Activated naive CD8-positive, alpha-beta T cell treated with anti-CD3 and anti-CD28 coated beads for 36 hours (primary cell): Measurements from ENCODE around the gene HSDL2. TPM values are rescaled to one million over a fixed set of nuclear protein-coding genes. Genes with fewer than 3 reads are reported as not detected.

Experiments
- DNase-seq: peaks from one replicate; pipeline ENCODE4 v3.0.0; 2021
- H3K27ac Mint-ChIP-seq: one replicate; pipeline ENCODE4 v1.8.0; 2022; ENCODE audit warnings: mild to moderate bottlenecking, moderate library complexity, mixed read lengths
- H3K27me3 Mint-ChIP-seq: one replicate; pipeline ENCODE4 v1.8.0; 2022; ENCODE audit warnings: mild to moderate bottlenecking, mixed read lengths
- H3K36me3 Mint-ChIP-seq: one replicate; pipeline ENCODE4 v1.8.0; 2021; ENCODE audit warnings: mild to moderate bottlenecking, mixed read lengths
- H3K4me1 Mint-ChIP-seq: one replicate; pipeline ENCODE4 v1.8.0; 2021; ENCODE audit warnings: mixed read lengths
- H3K4me3 Mint-ChIP-seq: one replicate; pipeline ENCODE4 v1.8.0; 2022; ENCODE audit warnings: mild to moderate bottlenecking, moderate library complexity, mixed read lengths
- H3K9me3 Mint-ChIP-seq: one replicate; pipeline ENCODE4 v1.8.0; 2022; ENCODE audit warnings: mixed read lengths
- total RNA-seq, 2 experiments: library from RNA; stranded (reverse); gene quantifications; one replicate each; pipeline ENCODE4 v1.2.3, GENCODE V29; 2021

Gene HSDL2
- total RNA-seq, result 10 to 100 TPM; 21.4 to 22.3 TPM

GRCh38 chr9:112380102-112380824 lies at the start of gene HSDL2:
TSS of gene HSDL2 (plus strand) at chr9:112380108. CDS start at chr9:112380164, 56 bp downstream.
- no peaks in the 10 kb centered on the region for H3K27me3 Mint-ChIP-seq
- peak within 1 kb of the TSS; percentile 98 for H3K4me3 Mint-ChIP-seq
- DNase-seq, result peak; percentile 48
- peak within 1 kb of the TSS; percentile 99 for H3K27ac Mint-ChIP-seq
- H3K9me3 Mint-ChIP-seq, result no peaks in the 10 kb centered on the region
- peaks cover 29% of the 10 kb centered on the region for H3K4me1 Mint-ChIP-seq
- H3K36me3 Mint-ChIP-seq, result peaks cover 10% of the 10 kb centered on the region

- H3K4me3 Mint-ChIP-seq, result peak overlapping the region; percentile 96
- H3K27ac Mint-ChIP-seq, result peak overlapping the region; percentile 95
- peaks cover 2% of the 10 kb centered on the region for H3K9me3 Mint-ChIP-seq
- H3K36me3 Mint-ChIP-seq, result peaks cover 11% of the 10 kb centered on the region
- H3K27me3 Mint-ChIP-seq, result no peaks in the 10 kb centered on the region
- peaks cover 36% of the 10 kb centered on the region for H3K4me1 Mint-ChIP-seq
- no peak for DNase-seq
These were observed 48.3 kb upstream of the HSDL2 start for GRCh38 chr9:112331674-112331952.

DNA sequence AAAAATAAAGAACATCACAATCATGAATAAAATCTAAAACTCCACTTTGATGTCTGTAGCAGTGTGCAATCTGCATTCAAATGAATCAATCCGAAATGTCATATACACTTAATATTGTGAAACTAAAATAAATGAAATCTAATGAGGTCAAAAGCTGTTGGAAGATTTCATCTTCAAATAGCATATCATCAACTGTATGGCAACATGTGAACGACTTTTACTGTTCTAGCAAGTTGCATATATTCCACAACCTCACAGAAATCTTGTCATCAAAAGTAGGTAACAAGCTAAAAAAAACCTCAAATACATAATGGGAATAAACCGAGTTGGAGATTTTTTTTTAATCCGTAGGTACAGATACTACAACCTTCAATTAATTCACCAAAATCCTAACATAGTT lies 47.7 kb upstream of the HSDL2 start:
- peak overlapping the region; percentile 96 for H3K4me3 Mint-ChIP-seq
- peaks cover 34% of the 10 kb centered on the region for H3K4me1 Mint-ChIP-seq
- peak overlapping the region; percentile 95 for H3K27ac Mint-ChIP-seq
- peaks cover 2% of the 10 kb centered on the region for H3K9me3 Mint-ChIP-seq
- H3K36me3 Mint-ChIP-seq, result peaks cover 11% of the 10 kb centered on the region
- no peaks in the 10 kb centered on the region for H3K27me3 Mint-ChIP-seq
- no peak for DNase-seq

DNA sequence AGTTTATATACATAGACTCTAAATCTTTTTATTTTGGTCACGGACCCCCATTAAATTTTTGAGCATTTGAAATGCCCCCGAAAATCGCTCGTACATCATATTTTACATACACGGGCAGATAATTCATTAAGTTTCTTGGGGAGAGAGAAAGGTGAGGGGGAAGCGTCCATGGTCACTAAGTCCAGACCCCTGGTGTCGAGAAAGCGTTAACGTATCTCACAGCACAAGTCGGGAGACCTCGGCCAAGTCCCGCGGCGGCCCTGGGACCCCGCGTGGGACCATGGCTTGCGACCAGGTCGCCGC lies 47.3 kb upstream of the HSDL2 start:
- Mint-ChIP-seq H3K36me3 (peaks cover 11% of the 10 kb centered on the region), H3K4me3 (peak overlapping the region; percentile 96), H3K27me3 (no peaks in the 10 kb centered on the region), H3K27ac (peak overlapping the region; percentile 95), H3K4me1 (peaks cover 33% of the 10 kb centered on the region), H3K9me3 (peaks cover 2% of the 10 kb centered on the region)
- DNase-seq, result no peak

- Mint-ChIP-seq H3K27me3 (no peaks in the 10 kb centered on the region), H3K27ac (peak within 1 kb of the TSS; percentile 97), H3K4me3 (peak within 1 kb of the TSS; percentile 96), H3K4me1 (peaks cover 28% of the 10 kb centered on the region), H3K36me3 (peaks cover 7% of the 10 kb centered on the region), H3K9me3 (peaks cover 2% of the 10 kb centered on the region)
- peak; percentile 84 for DNase-seq
These were observed 46.8 kb upstream of the HSDL2 start, which contains the start of gene PTBP3 for GRCh38 chr9:112332977-112333638. TSS of gene PTBP3 (minus strand) at chr9:112333619. CDS start at chr9:112297865, 35,754 bp downstream.

- H3K36me3 Mint-ChIP-seq, result no peaks in the 10 kb centered on the region
- peaks cover 22% of the 10 kb centered on the region for H3K4me1 Mint-ChIP-seq
- peak overlapping the region; percentile 97 for H3K27ac Mint-ChIP-seq
- DNase-seq, result peak; percentile 93
- no peaks in the 10 kb centered on the region for H3K9me3 Mint-ChIP-seq
- no peaks in the 10 kb centered on the region for H3K27me3 Mint-ChIP-seq
- H3K4me3 Mint-ChIP-seq, result peak overlapping the region; percentile 91
These were observed 46.1 kb upstream of the HSDL2 start for GRCh38 chr9:112333639-112334431.

DNA sequence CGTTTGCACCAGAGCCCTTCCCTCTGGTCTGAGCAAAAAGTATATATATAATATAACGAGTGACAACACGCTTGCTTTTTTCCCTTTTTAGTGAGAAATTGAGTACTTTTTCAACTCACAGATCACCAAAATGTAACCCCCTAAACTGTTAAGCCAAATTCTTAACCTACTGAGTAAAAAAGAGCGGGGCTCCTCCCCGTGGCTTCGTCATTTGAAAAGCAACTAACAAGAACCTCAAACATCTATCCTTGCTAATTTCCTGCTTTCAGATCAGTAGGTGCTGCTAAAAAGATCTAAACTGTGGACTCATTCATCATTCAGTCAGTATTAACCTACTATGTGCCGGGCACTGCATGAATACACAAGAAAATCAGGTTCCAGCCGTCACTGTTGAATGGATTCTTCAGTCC lies 45.5 kb upstream of the HSDL2 start:
- peak overlapping the region; percentile 97 for H3K27ac Mint-ChIP-seq
- no peaks in the 10 kb centered on the region for H3K9me3 Mint-ChIP-seq
- H3K4me3 Mint-ChIP-seq, result peak overlapping the region; percentile 91
- no peaks in the 10 kb centered on the region for H3K36me3 Mint-ChIP-seq
- no peaks in the 10 kb centered on the region for H3K27me3 Mint-ChIP-seq
- peak; percentile 25 for DNase-seq
- H3K4me1 Mint-ChIP-seq, result peaks cover 22% of the 10 kb centered on the region

- H3K4me1 Mint-ChIP-seq, result peaks cover 9% of the 10 kb centered on the region
- no peaks in the 10 kb centered on the region for H3K36me3 Mint-ChIP-seq
- no peak for DNase-seq
- H3K27ac Mint-ChIP-seq, result no peak overlapping the region
- H3K9me3 Mint-ChIP-seq, result no peaks in the 10 kb centered on the region
- no peak overlapping the region for H3K4me3 Mint-ChIP-seq
- no peaks in the 10 kb centered on the region for H3K27me3 Mint-ChIP-seq
These were observed 42.4 kb upstream of the HSDL2 start for GRCh38 chr9:112337547-112337946.

DNA sequence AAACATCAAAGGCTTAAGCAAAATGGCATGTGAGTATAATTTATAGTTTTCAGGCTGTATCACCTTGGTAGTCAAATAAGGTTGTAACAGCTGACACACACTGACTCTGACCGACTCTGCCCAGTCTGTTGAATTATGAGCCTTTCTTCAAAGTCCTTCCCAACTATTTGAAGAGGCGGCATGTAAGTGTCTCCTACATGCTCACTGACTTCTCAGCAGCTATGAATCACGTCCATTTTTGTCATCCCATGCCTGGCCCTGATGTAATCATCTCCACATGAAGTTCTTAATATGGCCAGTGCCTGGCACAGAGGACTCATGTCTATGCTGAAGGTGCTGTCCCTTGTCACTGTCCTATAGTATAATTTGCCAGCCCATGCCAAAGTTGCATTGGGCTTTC lies 41.3 kb upstream of the HSDL2 start:
- Mint-ChIP-seq H3K36me3 (no peaks in the 10 kb centered on the region), H3K27ac (no peak overlapping the region), H3K9me3 (no peaks in the 10 kb centered on the region), H3K4me1 (peaks cover 9% of the 10 kb centered on the region), H3K27me3 (no peaks in the 10 kb centered on the region), H3K4me3 (no peak overlapping the region)
- no peak for DNase-seq

GRCh38 chr9:112339886-112340285 lies 40.0 kb upstream of the HSDL2 start:
- Mint-ChIP-seq H3K36me3 (no peaks in the 10 kb centered on the region), H3K4me3 (no peak overlapping the region), H3K27me3 (no peaks in the 10 kb centered on the region), H3K4me1 (peaks cover 2% of the 10 kb centered on the region), H3K27ac (no peak overlapping the region), H3K9me3 (no peaks in the 10 kb centered on the region)
- no peak for DNase-seq

GRCh38 chr9:112341730-112342129 lies 38.2 kb upstream of the HSDL2 start:
- Mint-ChIP-seq H3K27me3 (no peaks in the 10 kb centered on the region), H3K27ac (no peak overlapping the region), H3K4me1 (no peaks in the 10 kb centered on the region), H3K4me3 (no peak overlapping the region), H3K9me3 (no peaks in the 10 kb centered on the region), H3K36me3 (no peaks in the 10 kb centered on the region)
- no peak for DNase-seq

GRCh38 chr9:112348257-112349007 lies 31.5 kb upstream of the HSDL2 start:
- peaks cover 14% of the 10 kb centered on the region for H3K4me1 Mint-ChIP-seq

GRCh38 chr9:112349008-112349333 lies 30.9 kb upstream of the HSDL2 start:
- H3K27me3 Mint-ChIP-seq, result peaks cover 6% of the 10 kb centered on the region
- DNase-seq, result no peak
- peaks cover 3% of the 10 kb centered on the region for H3K9me3 Mint-ChIP-seq
- peaks cover 2% of the 10 kb centered on the region for H3K36me3 Mint-ChIP-seq
- peaks cover 15% of the 10 kb centered on the region for H3K4me1 Mint-ChIP-seq
- H3K4me3 Mint-ChIP-seq, result peak overlapping the region; percentile 75
- peak overlapping the region; percentile 81 for H3K27ac Mint-ChIP-seq

More at GRCh38 chr9:112348257-112349007, 31.5 kb upstream of the HSDL2 start:
- peaks cover 6% of the 10 kb centered on the region for H3K27me3 Mint-ChIP-seq
- peaks cover 2% of the 10 kb centered on the region for H3K36me3 Mint-ChIP-seq
- peaks cover 3% of the 10 kb centered on the region for H3K9me3 Mint-ChIP-seq
- peak overlapping the region; percentile 81 for H3K27ac Mint-ChIP-seq
- peak overlapping the region; percentile 75 for H3K4me3 Mint-ChIP-seq
- peak; percentile 78 for DNase-seq

DNA sequence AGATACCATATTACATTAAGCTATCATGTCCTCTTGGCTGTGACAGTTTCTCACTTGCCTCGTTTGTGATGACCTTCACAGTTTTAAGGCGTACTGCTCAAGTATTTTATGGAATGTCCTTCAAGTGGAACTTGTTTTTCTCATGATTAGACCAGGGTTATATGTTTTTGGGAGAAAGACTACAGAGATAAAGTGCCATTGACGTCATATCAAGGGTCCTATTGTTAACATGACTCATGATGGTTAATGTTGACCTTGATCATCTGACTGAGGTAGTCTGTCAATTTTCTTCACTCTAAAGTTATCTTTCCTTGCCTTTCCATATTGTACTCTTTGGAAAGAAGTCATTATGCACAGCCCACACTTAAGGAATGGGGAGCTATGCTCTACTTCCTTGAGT lies 28.7 kb upstream of the HSDL2 start:
- Mint-ChIP-seq H3K27ac (no peak overlapping the region), H3K36me3 (peaks cover 5% of the 10 kb centered on the region), H3K4me1 (peaks cover 34% of the 10 kb centered on the region), H3K27me3 (peaks cover 6% of the 10 kb centered on the region), H3K9me3 (peaks cover 7% of the 10 kb centered on the region), H3K4me3 (no peak overlapping the region)
- no peak for DNase-seq

GRCh38 chr9:112352209-112352608 lies 27.7 kb upstream of the HSDL2 start:
- no peak overlapping the region for H3K27ac Mint-ChIP-seq
- H3K36me3 Mint-ChIP-seq, result peaks cover 5% of the 10 kb centered on the region
- H3K27me3 Mint-ChIP-seq, result peaks cover 6% of the 10 kb centered on the region
- H3K4me3 Mint-ChIP-seq, result no peak overlapping the region
- DNase-seq, result no peak
- H3K4me1 Mint-ChIP-seq, result peaks cover 34% of the 10 kb centered on the region
- peaks cover 8% of the 10 kb centered on the region for H3K9me3 Mint-ChIP-seq
